Measurements from ENCODE around the gene EGFR.
"Not testable (repeated sequence)": the region's sequence is repeated elsewhere in the genome, so short reads cannot be mapped to it uniquely, and the experiment has no call there.

Gene EGFR

DNA sequence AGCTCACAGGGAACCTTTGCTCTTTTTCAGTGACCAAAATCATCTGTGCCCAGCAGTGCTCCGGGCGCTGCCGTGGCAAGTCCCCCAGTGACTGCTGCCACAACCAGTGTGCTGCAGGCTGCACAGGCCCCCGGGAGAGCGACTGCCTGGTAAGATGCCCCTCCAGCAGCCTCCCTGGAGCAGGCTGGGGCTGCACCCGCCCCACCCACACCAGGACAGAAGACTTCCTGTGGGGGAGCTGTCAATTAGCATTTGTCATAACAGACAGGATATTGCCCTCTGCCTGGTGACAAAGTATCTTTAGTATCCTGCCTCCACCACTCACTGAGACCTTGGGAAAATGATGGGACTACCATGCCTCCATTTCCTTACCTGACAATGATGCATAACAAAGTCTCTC lies 133.7 kb downstream of the EGFR start:
- DNase-seq: no peak

DNA sequence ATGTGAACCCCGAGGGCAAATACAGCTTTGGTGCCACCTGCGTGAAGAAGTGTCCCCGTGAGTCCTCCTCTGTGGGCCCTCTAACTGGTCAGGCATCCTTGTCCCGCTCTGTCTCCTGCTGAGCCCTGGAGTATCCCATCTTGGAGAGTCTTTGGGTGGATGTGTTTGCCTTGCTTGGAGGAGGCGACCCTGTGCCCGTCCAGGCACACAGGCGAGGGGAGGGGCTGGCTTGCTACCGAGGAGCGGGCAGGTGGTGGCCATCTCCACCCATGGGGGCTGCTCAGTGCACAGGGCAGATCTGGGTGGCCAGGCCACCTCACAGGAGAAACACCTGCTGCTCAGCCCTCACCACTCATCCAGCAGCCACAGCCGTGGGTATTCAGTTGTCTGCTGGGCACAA lies 135.3 kb downstream of the EGFR start:
- DNase-seq: no peak

DNA sequence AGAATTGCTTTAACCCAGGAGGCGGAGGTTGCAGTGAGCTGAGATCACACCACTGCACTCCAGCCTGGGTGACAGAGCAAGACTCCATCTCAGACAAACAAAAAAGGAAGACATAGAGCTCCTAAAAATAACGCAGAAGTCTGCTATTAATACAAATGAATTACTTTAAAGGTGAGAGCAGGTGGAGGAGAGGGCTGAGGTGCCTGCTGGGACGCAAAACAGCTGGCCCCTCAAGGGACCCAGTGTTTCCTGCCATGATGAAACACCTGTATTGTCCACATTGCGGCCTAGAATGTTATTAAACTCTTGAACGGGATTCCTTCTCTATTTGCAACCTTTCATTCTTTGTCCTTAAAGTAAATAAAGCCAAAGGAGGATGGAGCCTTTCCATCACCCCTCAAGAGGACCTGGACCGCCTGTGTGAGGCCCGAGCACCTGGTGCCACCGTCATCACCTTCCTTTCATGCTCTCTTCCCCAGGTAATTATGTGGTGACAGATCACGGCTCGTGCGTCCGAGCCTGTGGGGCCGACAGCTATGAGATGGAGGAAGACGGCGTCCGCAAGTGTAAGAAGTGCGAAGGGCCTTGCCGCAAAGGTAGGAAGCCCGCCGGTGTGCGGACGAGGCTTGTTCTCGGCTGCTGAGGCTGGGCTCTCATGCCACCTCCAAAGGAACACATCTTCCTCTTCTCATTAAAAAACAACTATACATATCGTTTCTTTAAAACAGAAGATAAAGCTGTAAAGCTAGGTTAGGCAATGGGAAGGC lies 136.7 kb downstream of the EGFR start:
- no peak for DNase-seq

DNA sequence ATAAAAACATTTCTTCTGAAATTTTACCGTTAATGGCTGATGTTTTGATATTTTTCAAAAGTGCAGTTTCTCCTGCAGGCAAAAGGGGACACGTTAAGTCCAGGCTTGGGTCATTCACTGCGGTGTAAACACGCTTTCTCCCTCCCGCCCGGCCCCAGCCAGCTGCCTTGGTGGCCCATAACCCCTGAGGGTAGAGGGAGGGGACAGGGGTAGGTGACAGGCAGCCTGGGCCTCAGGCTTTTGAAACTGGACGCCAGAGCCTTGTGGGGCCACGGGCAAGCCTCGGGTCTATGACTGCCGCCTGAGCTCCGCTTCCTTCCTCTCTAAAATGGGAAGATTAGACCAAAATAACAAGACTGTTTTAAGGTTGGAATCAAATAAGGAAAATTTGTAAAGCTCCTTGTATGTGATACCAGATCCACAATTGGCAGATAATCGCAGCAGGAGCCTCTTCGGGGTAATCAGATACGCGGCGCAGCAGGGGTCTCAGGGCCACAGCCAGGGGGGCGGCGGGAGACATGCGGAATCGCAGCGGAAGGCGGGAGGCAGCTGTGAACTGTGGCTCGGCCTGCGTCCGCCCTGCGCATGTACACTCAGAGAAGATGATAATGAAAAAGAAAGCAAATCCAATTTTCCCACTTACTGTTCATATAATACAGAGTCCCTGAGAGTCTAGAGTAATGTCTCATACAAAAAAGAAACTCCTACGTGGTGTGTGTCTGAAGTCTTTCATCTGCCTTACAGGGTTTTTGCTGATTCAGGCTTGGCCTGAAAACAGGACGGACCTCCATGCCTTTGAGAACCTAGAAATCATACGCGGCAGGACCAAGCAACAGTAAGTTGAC lies 138.3 kb downstream of the EGFR start:
- no peak for DNase-seq

DNA sequence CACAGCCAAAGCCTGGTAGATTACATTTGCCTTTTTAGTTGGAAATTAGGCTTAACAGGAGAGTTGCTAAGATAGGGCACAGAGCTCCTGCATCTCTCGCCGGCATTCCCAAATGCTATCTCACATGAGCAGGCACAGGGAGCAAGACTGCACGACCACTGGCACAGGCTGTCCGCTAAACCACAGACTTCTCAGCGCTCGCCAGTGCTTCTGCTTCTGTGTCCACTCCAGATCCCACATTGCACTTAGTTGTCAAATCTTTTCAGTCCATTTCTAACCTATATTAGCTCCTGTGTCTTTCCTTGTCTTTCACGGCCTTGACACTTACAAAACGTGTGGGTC lies 138.9 kb downstream of the EGFR start:
- DNase-seq: no peak

DNA sequence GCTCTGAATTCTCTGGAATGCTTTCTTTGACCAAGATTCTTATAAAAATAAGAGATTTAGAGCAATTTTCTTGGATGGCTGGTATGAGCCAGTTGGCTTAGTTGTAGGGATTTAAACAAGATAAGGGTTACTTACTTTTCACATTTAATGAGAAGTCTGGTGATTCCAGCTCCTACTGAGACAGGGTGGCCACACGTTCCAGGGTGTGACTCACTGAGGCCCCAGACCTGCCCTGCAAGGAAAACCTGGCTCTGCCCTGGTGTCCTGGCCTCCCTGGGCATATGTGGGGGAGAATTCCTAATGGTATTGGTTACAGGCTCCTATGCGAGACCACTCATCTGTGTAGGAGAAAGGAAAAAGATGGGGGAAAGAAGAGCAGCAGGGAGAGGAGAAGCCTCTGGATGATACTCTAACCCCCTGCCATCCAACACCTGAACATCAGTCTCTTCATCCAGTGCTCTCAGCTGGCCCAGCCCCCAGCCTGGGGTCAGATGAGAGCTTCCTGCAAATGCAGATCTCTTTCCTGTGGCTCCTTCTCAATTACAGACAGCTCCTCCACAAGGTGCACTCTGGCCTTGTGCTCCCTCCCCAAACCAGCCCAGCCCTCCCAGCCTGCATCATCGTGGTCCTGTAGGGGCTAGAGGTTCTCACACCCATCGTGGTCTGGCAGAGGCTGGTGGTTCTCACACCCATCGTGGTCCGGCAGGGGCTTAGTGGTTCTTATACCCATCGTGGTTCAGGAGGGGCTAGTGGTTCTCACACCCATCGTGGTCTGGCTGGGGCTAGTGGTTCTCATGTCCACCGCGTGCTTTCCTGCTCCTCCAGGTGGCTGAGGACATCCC lies 139.9 kb downstream of the EGFR start:
- no peak for DNase-seq

DNA sequence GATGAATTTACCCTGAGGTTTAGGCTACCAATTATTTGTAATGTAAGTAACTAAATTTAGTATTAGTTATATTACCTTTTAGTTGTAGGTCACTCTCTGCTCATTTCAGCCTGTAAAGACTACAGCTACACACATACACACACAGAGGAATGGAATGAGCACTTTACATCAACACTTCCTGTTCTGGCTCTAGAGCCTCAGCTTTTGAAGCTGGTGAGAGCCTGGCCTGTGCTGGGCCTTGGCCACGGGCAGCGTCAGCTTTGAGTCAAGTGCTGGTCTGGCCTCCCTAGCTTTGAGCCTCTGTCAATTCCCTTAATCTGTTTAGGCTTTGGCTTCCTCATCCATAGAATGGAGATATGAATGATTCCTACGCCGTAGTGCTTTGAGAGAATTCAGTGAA lies 141.7 kb downstream of the EGFR start:
- no peak for DNase-seq

DNA sequence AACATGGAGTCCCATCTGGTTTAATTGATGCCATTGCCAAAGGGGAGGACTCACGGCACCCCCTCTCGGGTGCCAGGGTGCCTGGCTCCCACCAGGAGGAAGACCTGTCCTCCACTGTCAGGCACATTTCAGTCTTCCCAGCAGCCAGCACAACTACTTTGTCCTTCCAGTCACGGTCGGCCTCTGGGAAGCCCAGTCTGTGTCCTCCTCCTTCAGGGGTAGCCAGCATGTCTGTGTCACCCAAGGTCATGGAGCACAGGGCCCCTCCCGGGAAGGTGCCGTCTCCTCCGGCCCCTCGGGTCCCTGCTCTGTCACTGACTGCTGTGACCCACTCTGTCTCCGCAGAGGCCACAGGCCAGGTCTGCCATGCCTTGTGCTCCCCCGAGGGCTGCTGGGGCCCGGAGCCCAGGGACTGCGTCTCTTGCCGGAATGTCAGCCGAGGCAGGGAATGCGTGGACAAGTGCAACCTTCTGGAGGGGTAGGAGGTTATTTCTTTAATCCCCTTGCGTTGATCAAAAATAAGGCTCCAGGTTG lies 142.4 kb downstream of the EGFR start:
- DNase-seq: no peak

DNA sequence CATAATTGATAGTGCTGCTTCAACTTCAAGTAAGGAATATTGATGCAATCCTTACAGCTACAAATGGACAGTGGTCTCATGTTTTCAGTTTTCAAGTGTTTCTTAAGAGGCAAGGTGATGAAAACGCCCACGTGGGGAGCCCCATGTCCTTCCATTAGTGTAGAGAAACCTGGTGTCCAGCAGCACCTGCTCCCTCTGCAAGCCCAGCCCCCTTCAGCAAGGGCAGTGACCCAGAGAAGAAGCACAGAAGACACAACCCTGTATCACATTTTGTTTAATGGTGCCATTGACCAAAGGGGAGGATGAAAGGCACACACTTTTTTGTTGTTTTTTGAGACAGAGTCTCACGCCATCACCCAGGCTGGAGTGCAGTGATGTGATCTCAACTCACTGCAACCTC lies 143.7 kb downstream of the EGFR start:
- no peak for DNase-seq

DNA sequence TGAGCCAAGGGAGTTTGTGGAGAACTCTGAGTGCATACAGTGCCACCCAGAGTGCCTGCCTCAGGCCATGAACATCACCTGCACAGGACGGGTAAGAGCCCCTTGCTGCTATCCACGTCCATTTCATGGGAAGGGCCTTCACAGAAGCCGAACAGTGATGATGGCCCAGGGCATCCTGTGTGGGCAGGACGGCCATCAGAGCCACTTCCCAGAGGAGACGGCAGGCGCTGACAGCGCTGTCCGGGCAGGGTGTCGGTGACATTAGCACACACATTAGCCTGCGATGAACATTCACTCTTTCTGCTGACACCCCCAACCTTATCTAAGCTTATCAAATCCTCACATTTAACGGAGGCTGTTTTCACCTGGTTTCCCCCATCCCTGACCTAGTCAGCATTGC lies 144.9 kb downstream of the EGFR start:
- DNase-seq: no peak

DNA sequence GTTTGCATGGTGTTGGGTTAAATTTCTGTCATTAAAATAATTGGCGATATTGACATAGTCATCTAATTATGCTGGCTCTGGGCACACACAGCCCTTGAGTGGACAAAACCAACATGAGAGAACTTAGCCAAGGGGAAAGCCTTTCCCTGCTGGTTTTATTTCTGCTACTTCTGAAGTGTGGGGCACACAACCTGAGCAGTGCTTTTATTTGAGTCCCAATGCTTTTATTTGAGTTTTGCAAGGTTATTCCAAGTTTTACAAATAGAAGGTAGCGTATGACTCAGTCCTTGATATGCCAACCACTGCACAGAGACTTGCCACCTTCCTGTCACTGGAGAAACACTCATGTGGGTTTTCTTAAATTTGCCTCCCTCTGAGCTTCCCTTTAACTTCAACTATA lies 145.7 kb downstream of the EGFR start:
- no peak for DNase-seq

DNA sequence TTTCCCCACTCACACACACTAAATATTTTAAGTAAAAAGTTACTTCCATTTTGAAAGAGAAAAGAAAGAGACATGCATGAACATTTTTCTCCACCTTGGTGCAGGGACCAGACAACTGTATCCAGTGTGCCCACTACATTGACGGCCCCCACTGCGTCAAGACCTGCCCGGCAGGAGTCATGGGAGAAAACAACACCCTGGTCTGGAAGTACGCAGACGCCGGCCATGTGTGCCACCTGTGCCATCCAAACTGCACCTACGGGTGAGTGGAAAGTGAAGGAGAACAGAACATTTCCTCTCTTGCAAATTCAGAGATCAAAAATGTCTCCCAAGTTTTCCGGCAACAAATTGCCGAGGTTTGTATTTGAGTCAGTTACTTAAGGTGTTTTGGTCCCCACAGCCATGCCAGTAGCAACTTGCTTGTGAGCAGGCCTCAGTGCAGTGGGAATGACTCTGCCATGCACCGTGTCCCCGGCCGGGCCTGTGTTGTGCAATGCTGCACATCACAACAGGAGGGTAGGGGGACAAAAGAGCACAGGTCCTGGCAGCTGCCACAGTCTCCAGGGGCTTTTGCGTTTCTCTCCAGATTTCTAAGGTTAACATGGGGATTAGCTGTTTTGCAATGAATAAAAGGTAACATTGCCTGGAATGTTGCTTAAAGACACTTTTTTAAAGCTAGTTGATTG lies 146.5 kb downstream of the EGFR start:
- DNase-seq: no peak

DNA sequence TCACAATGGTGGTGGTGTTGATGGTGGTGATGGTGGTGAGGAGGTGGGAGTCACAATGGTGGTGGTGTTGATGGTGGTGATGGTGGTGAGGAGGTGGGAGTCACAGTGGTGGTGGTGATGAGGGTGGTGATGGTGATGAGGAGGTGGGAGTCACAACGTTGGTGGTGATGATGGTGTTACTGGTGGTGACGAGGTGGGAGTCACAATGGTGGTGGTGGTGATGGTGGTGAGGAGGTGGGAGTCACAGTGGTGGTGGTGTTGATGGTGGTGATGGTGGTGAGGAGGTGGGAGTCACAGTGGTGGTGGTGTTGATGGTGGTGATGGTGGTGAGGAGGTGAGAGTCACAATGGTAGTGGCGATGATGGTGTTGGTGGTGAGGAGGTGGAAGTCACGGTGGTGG lies 148.5 kb downstream of the EGFR start:
- DNase-seq: not testable (repeated sequence)

DNA sequence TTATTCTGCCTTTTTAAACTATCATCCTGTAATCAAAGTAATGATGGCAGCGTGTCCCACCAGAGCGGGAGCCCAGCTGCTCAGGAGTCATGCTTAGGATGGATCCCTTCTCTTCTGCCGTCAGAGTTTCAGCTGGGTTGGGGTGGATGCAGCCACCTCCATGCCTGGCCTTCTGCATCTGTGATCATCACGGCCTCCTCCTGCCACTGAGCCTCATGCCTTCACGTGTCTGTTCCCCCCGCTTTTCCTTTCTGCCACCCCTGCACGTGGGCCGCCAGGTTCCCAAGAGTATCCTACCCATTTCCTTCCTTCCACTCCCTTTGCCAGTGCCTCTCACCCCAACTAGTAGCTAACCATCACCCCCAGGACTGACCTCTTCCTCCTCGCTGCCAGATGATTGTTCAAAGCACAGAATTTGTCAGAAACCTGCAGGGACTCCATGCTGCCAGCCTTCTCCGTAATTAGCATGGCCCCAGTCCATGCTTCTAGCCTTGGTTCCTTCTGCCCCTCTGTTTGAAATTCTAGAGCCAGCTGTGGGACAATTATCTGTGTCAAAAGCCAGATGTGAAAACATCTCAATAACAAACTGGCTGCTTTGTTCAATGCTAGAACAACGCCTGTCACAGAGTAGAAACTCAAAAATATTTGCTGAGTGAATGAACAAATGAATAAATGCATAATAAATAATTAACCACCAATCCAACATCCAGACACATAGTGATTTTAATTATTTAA lies 151.7 kb downstream of the EGFR start:
- DNase-seq: no peak

DNA sequence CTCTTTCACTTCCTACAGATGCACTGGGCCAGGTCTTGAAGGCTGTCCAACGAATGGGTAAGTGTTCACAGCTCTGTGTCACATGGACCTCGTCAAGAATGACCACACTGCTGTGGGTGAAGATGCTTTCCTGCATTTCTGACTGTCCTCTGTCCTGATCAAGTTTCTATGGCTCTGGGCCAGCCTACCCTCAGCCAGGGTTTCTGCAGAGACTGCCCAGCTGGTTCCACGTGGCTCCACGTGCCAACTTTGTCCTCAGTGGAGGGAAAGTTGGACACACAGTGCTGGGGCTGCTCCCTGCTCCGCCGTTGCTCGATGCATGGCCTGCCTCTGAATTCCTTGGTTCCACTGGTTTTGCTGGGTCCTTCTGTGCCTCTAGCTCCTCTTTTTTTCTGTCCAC lies 152.3 kb downstream of the EGFR start:
- DNase-seq: no peak

DNA sequence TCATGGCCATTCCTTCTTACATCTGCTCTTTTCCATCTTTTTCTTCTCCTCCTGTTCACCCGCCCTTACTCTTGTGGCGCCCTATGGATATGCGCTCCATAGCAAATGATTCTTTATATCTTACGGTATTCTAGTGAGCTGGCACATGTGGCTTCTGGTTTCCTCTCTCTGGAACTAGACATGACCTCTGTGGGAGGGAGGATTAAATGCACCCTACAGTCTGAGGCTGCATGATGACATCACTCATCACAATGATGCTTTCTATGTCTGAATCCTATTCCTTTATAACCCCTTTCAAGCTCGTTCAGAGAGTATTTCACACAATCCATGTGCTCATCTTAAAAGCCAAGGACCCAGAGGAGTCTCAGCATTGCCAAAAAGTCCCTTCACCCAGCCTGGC lies 153.3 kb downstream of the EGFR start:
- no peak for DNase-seq

DNA sequence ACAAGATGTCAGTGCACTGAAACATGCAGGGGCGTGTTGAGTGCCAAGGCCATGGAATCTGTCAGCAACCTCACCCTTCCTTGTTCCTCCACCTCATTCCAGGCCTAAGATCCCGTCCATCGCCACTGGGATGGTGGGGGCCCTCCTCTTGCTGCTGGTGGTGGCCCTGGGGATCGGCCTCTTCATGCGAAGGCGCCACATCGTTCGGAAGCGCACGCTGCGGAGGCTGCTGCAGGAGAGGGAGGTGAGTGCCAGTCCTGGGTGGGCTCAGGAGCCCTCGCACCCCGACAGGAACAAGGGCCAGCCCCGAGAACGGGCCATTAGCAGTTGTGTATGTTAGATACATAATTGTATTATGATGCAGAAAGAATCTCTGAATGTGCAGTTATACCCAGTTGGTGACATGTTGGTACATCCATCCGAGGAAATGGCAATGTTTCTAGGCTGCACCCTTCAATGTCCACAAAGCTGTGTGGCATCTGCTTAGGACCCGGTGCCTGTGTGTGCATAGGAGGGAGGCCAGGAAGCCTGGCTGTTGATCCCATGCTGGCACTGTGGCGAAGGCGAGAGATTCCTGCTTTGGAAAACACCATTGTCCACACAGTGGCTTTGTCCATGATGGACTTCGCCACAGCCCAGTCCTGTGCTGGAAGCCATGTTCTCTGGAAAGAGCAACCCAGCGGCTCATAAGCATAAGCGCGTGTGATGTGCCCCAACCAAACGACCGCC lies 154.2 kb downstream of the EGFR start:
- DNase-seq: no peak

DNA sequence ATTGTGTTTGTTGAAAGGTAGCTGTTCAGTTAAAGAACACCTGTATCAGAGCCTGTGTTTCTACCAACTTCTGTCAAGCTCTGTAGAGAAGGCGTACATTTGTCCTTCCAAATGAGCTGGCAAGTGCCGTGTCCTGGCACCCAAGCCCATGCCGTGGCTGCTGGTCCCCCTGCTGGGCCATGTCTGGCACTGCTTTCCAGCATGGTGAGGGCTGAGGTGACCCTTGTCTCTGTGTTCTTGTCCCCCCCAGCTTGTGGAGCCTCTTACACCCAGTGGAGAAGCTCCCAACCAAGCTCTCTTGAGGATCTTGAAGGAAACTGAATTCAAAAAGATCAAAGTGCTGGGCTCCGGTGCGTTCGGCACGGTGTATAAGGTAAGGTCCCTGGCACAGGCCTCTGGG lies 154.9 kb downstream of the EGFR start:
- DNase-seq: no peak

DNA sequence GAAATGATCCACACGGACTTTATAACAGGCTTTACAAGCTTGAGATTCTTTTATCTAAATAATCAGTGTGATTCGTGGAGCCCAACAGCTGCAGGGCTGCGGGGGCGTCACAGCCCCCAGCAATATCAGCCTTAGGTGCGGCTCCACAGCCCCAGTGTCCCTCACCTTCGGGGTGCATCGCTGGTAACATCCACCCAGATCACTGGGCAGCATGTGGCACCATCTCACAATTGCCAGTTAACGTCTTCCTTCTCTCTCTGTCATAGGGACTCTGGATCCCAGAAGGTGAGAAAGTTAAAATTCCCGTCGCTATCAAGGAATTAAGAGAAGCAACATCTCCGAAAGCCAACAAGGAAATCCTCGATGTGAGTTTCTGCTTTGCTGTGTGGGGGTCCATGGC lies 155.6 kb downstream of the EGFR start:
- no peak for DNase-seq

DNA sequence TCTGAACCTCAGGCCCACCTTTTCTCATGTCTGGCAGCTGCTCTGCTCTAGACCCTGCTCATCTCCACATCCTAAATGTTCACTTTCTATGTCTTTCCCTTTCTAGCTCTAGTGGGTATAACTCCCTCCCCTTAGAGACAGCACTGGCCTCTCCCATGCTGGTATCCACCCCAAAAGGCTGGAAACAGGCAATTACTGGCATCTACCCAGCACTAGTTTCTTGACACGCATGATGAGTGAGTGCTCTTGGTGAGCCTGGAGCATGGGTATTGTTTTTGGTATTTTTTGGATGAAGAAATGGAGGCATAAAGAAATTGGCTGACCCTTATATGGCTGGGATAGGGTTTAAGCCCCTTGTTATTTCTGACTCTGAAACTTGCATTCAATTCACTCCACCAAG lies 156.0 kb downstream of the EGFR start:
- DNase-seq: no peak

DNA sequence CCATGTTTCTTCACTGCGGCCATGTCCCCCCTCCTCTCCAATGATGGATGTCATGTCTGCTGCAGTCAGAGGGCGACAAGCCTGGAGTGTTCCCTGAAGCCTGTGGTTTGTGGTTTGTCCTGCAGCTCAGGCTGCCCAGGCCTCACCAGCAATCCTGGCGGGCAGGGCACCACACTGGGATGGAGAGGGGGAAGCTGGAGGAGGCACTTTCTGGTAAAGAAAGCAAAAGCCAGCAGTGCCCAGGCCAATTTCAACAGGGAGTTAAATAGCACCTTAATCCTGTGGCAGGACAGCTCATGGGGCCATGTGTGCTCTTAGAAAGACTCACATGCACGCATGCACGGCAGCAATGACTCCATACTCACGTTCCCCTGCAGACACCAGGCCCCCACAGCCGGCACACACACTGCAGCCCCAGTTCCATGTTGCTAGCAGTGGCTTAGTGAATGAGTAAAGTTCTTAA lies 158.3 kb downstream of the EGFR start:
- DNase-seq: no peak

Measured in activated naive CD4-positive, alpha-beta T cell (primary cell).